DND-41 (cell line): ENCODE measurements around the gene ARHGAP6.

Experiments used
- EZH2 ChIP-seq: IDR thresholded peaks from 3 replicates; pipeline ENCODE4 v1.6.1; 2012; ENCODE audit warnings: borderline replicate concordance, low read depth, mild to moderate bottlenecking, moderate library complexity, low read length, inconsistent platforms; ENCODE audit not compliant: severe bottlenecking
- TF ChIP-seq, protein P1 (sequence below): IDR thresholded peaks from 2 replicates; pipeline ENCODE4 v1.5.1; 2012; ENCODE audit warnings: borderline replicate concordance, low read length, moderate library complexity, mild to moderate bottlenecking; ENCODE audit not compliant: poor library complexity, severe bottlenecking; ENCODE audit errors: extremely low read depth

DNA sequence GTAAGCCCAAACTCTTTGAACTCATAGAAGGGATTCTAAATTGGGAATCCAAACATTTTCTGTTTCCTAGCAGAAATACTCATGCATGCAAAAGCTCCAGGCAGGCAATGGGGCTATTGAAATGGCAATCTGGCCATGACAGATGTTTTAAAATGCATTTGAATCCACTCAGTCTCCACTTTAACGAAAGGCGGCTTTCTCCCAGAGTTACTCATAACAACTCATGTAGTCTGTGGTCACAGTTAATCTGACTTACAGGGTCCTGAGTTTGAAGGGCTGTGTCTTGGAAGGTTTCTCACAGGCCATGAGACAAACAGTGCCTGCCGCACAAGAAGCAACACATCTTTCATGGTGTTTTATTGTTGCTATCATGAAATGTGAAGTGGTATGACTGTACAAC is 186.8 kb downstream of the ARHGAP6 start:
- TF ChIP-seq, protein P1, sequence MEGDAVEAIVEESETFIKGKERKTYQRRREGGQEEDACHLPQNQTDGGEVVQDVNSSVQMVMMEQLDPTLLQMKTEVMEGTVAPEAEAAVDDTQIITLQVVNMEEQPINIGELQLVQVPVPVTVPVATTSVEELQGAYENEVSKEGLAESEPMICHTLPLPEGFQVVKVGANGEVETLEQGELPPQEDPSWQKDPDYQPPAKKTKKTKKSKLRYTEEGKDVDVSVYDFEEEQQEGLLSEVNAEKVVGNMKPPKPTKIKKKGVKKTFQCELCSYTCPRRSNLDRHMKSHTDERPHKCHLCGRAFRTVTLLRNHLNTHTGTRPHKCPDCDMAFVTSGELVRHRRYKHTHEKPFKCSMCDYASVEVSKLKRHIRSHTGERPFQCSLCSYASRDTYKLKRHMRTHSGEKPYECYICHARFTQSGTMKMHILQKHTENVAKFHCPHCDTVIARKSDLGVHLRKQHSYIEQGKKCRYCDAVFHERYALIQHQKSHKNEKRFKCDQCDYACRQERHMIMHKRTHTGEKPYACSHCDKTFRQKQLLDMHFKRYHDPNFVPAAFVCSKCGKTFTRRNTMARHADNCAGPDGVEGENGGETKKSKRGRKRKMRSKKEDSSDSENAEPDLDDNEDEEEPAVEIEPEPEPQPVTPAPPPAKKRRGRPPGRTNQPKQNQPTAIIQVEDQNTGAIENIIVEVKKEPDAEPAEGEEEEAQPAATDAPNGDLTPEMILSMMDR = no peak
- TF ChIP-seq EZH2 = no peak
